ENCODE results near the gene MAP3K5.

The MAP3K5 gene

DNA sequence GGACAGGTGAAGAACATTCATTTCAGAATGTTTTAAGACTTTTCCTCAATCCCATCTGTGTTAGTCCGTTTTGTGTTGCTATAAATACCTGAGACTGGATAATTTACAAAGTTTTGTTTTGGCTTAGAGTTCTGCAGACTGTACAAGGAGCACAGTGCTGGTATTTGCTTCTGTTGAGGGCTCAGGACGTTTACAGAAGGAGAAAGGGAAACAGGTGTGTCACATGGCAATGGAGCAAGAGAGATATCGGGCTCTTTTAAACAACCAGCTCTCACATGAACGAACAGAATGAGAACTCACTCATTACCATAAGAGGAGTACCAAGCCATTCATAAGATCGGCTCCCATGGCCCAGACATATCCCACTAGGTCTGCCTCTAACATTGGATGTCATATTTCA is 258.8 kb downstream of the MAP3K5 start:
- Histone ChIP-seq H3K27ac (no peak overlapping the region), H3K36me3 (no peaks in the 10 kb centered on the region), H3K4me3 (no peak overlapping the region), H3K4me1 (no peaks in the 10 kb centered on the region), H3K27me3 (no peaks in the 10 kb centered on the region), H3K9me3 (no peaks in the 10 kb centered on the region)
- DNase-seq, result no peak
- intact Hi-C loops (cut with DNase I; ENCODE audit: low total_unique reads), result no loop called here
- TF ChIP-seq, protein P1, sequence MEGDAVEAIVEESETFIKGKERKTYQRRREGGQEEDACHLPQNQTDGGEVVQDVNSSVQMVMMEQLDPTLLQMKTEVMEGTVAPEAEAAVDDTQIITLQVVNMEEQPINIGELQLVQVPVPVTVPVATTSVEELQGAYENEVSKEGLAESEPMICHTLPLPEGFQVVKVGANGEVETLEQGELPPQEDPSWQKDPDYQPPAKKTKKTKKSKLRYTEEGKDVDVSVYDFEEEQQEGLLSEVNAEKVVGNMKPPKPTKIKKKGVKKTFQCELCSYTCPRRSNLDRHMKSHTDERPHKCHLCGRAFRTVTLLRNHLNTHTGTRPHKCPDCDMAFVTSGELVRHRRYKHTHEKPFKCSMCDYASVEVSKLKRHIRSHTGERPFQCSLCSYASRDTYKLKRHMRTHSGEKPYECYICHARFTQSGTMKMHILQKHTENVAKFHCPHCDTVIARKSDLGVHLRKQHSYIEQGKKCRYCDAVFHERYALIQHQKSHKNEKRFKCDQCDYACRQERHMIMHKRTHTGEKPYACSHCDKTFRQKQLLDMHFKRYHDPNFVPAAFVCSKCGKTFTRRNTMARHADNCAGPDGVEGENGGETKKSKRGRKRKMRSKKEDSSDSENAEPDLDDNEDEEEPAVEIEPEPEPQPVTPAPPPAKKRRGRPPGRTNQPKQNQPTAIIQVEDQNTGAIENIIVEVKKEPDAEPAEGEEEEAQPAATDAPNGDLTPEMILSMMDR (IDR thresholded peaks at IDR 0.05), result no peak

GRCh38 chr6:136532030-136532429 is 260.2 kb downstream of the MAP3K5 start:
- TF ChIP-seq, protein P1 (IDR thresholded peaks at IDR 0.05), result no peak
- H3K27ac ChIP-seq, result no peak overlapping the region
- no peak for DNase-seq

GRCh38 chr6:136529710-136530109 is 262.6 kb downstream of the MAP3K5 start:
- Histone ChIP-seq H3K4me1 (peaks cover 0 to 7% (median 3%) of the 10 kb centered on the region in 4 donors), H3K4me3 (no peak overlapping the region), H3K27ac (no peak overlapping the region), H3K9me3 (no peaks in the 10 kb centered on the region), H3K36me3 (no peaks in the 10 kb centered on the region), H3K27me3 (no peaks in the 10 kb centered on the region)
- TF ChIP-seq, protein P1 (IDR thresholded peaks at IDR 0.05), result no peak
- DNase-seq, result no peak
- intact Hi-C loops (cut with DNase I; ENCODE audit: low total_unique reads), result no loop called here

More at GRCh38 chr6:136532030-136532429, 260.2 kb downstream of the MAP3K5 start:
- Histone ChIP-seq H3K36me3 (no peaks in the 10 kb centered on the region), H3K9me3 (no peaks in the 10 kb centered on the region), H3K4me3 (no peak overlapping the region), H3K4me1 (no peaks in the 10 kb centered on the region), H3K27me3 (no peaks in the 10 kb centered on the region)
- intact Hi-C loops (cut with DNase I; ENCODE audit: low total_unique reads), result no loop called here

- H3K4me3 ChIP-seq, result no peak overlapping the region
- H3K4me1 ChIP-seq, result peaks cover 0 to 7% (median 3%) of the 10 kb centered on the region in 4 donors
- H3K27me3 ChIP-seq, result no peaks in the 10 kb centered on the region
- H3K27ac ChIP-seq, result no peak overlapping the region
- TF ChIP-seq, protein P1 (IDR thresholded peaks at IDR 0.05), result no peak
- no peak for DNase-seq
- no peaks in the 10 kb centered on the region for H3K36me3 ChIP-seq
- no peaks in the 10 kb centered on the region for H3K9me3 ChIP-seq
- intact Hi-C loops (cut with DNase I; ENCODE audit: low total_unique reads), result no loop called here
Measured at GRCh38 chr6:136528477-136528876, 263.8 kb downstream of the MAP3K5 start.

DNA sequence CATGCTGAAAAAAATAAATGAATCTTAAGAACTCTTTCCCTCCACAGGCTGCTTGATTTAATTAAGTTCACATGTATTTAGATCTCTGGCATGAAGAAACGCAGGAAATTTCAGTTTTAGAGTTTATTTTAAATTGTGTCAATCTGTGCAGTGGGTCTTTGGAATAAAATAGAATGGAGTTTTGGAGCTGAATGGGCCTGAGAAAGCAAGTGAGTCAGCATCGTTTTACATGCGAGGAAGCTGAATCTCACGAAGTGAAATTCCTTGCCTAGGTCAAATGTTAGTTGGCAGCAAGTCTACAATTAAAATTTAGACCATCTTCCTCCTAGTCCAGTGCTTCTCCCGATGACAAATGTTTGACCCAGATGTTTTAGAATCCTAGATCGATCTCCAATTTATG is 264.4 kb downstream of the MAP3K5 start:
- intact Hi-C loops (cut with DNase I; ENCODE audit: low total_unique reads), result no loop called here
- TF ChIP-seq, protein P1 (IDR thresholded peaks at IDR 0.05), result no peak
- H3K9me3 ChIP-seq, result no peaks in the 10 kb centered on the region

GRCh38 chr6:136526937-136527336 is 265.3 kb downstream of the MAP3K5 start:
- TF ChIP-seq, protein P1 (IDR thresholded peaks at IDR 0.05), result no peak
- Histone ChIP-seq H3K4me3 (no peak overlapping the region), H3K4me1 (peaks cover 0 to 7% (median 3%) of the 10 kb centered on the region in 4 donors), H3K27me3 (no peaks in the 10 kb centered on the region), H3K9me3 (no peaks in the 10 kb centered on the region), H3K36me3 (no peaks in the 10 kb centered on the region), H3K27ac (no peak overlapping the region)
- no peak for DNase-seq
- intact Hi-C loops (cut with DNase I; ENCODE audit: low total_unique reads), result no loop called here

More for the DNA sequence above, 264.4 kb downstream of the MAP3K5 start:
- H3K27me3 ChIP-seq, result no peaks in the 10 kb centered on the region
- H3K4me3 ChIP-seq, result no peak overlapping the region
- peaks cover 0 to 7% (median 3%) of the 10 kb centered on the region in 4 donors for H3K4me1 ChIP-seq
- no peaks in the 10 kb centered on the region for H3K36me3 ChIP-seq
- no peak overlapping the region for H3K27ac ChIP-seq
- no peak for DNase-seq
